HEK293 (cell line): ENCODE results near the gene ZNF653.

ENCODE experiments used
- GLIS1 ChIP-seq: fragments of 450-650 bp; formaldehyde crosslinking; IDR thresholded peaks from 2 replicates; pipeline ENCODE4 v1.5.1; 2016; ENCODE audit warnings: missing biosample characterization, missing genetic modification characterization
- KLF1 ChIP-seq: fragments of 450-650 bp; formaldehyde crosslinking; IDR thresholded peaks from 2 replicates; pipeline ENCODE4 v1.5.1; 2016; ENCODE audit warnings: missing biosample characterization, missing genetic modification characterization
- KLF7 ChIP-seq: fragments of 450-650 bp; formaldehyde crosslinking; IDR thresholded peaks from 2 replicates; pipeline ENCODE4 v1.5.1; 2016; ENCODE audit warnings: missing biosample characterization, missing genetic modification characterization, borderline replicate concordance
- MYNN ChIP-seq: fragments of 450-650 bp; formaldehyde crosslinking; IDR thresholded peaks from 2 replicates; pipeline ENCODE4 v1.5.1; 2016; ENCODE audit warnings: missing biosample characterization, missing genetic modification characterization, borderline replicate concordance
- PRDM2 ChIP-seq: fragments of 450-650 bp; formaldehyde crosslinking; IDR thresholded peaks from 2 replicates; pipeline ENCODE4 v1.5.1; 2016; ENCODE audit warnings: missing biosample characterization, missing genetic modification characterization, borderline replicate concordance
- RBAK ChIP-seq: fragments of 450-650 bp; formaldehyde crosslinking; IDR thresholded peaks from 2 replicates; pipeline ENCODE4 v1.5.1; 2016; ENCODE audit warnings: missing biosample characterization, missing genetic modification characterization
- SCRT1 ChIP-seq: fragments of 450-650 bp; formaldehyde crosslinking; IDR thresholded peaks from 2 replicates; pipeline ENCODE4 v1.5.1; 2016; ENCODE audit warnings: missing biosample characterization, missing genetic modification characterization, borderline replicate concordance
- YY1 ChIP-seq: fragments of 450-650 bp; formaldehyde crosslinking; IDR thresholded peaks from 2 replicates; pipeline ENCODE4 v1.5.1; 2018; ENCODE audit warnings: missing biosample characterization, missing genetic modification characterization
- YY2 ChIP-seq: fragments of 450-650 bp; formaldehyde crosslinking; IDR thresholded peaks from 2 replicates; pipeline ENCODE4 v1.5.1; 2016; ENCODE audit warnings: missing biosample characterization, missing genetic modification characterization
- ZBTB1 ChIP-seq: fragments of 450-650 bp; formaldehyde crosslinking; IDR thresholded peaks from 2 replicates; pipeline ENCODE4 v1.5.1; 2016; ENCODE audit warnings: missing biosample characterization, missing genetic modification characterization
- ZBTB11 ChIP-seq: fragments of 450-650 bp; formaldehyde crosslinking; conservative IDR thresholded peaks from 2 replicates; pipeline ENCODE4 v1.5.1; 2016; ENCODE audit warnings: low read depth, missing biosample characterization, missing genetic modification characterization
- ZBTB48 ChIP-seq: fragments of 450-650 bp; formaldehyde crosslinking; IDR thresholded peaks from 2 replicates; pipeline ENCODE4 v1.5.1; 2016; ENCODE audit warnings: missing biosample characterization, missing genetic modification characterization
- ZBTB7A ChIP-seq: fragments of 450-650 bp; formaldehyde crosslinking; IDR thresholded peaks from 2 replicates; pipeline ENCODE4 v1.5.1; 2016; ENCODE audit warnings: low read depth, missing biosample characterization, missing genetic modification characterization
- ZNF121 ChIP-seq: fragments of 450-650 bp; formaldehyde crosslinking; IDR thresholded peaks from 2 replicates; pipeline ENCODE4 v1.5.1; 2016; ENCODE audit warnings: missing biosample characterization, missing genetic modification characterization
- ZNF155 ChIP-seq: fragments of 450-650 bp; formaldehyde crosslinking; IDR thresholded peaks from 2 replicates; pipeline ENCODE4 v1.5.1; 2016; ENCODE audit warnings: missing biosample characterization, missing genetic modification characterization
- ZNF2 ChIP-seq: fragments of 450-650 bp; formaldehyde crosslinking; IDR thresholded peaks from 2 replicates; pipeline ENCODE4 v1.5.1; 2016; ENCODE audit warnings: missing biosample characterization, missing genetic modification characterization
- ZNF221 ChIP-seq: fragments of 450-650 bp; formaldehyde crosslinking; IDR thresholded peaks from 2 replicates; pipeline ENCODE4 v1.5.1; 2017; ENCODE audit warnings: missing biosample characterization, missing genetic modification characterization, borderline replicate concordance
- ZNF292 ChIP-seq: fragments of 450-650 bp; formaldehyde crosslinking; IDR thresholded peaks from 2 replicates; pipeline ENCODE4 v1.5.1; 2016; ENCODE audit warnings: low read depth, missing biosample characterization, missing genetic modification characterization, borderline replicate concordance
- ZNF311 ChIP-seq: fragments of 450-650 bp; formaldehyde crosslinking; IDR thresholded peaks from 2 replicates; pipeline ENCODE4 v1.5.1; 2017; ENCODE audit warnings: missing biosample characterization, missing genetic modification characterization, borderline replicate concordance
- ZNF426 ChIP-seq: fragments of 450-650 bp; formaldehyde crosslinking; IDR thresholded peaks from 2 replicates; pipeline ENCODE4 v1.5.1; 2017; ENCODE audit warnings: missing biosample characterization, missing genetic modification characterization, mild to moderate bottlenecking, inconsistent platforms, moderate library complexity
- ZNF473 ChIP-seq: fragments of 450-650 bp; formaldehyde crosslinking; IDR thresholded peaks from 2 replicates; pipeline ENCODE4 v1.5.1; 2017; ENCODE audit warnings: missing biosample characterization, missing genetic modification characterization
- ZNF560 ChIP-seq: fragments of 450-650 bp; formaldehyde crosslinking; IDR thresholded peaks from 2 replicates; pipeline ENCODE4 v1.5.1; 2017; ENCODE audit warnings: missing biosample characterization, missing genetic modification characterization, borderline replicate concordance
- ZNF571 ChIP-seq: fragments of 450-650 bp; formaldehyde crosslinking; IDR thresholded peaks from 2 replicates; pipeline ENCODE4 v1.5.0; 2017; ENCODE audit warnings: missing biosample characterization, missing genetic modification characterization
- ZNF585B ChIP-seq: fragments of 450-650 bp; formaldehyde crosslinking; IDR thresholded peaks from 2 replicates; pipeline ENCODE4 v1.5.1; 2016; ENCODE audit warnings: missing biosample characterization, missing genetic modification characterization
- ZNF600 ChIP-seq: fragments of 450-650 bp; formaldehyde crosslinking; IDR thresholded peaks from 2 replicates; pipeline ENCODE4 v1.5.1; 2016; ENCODE audit warnings: missing biosample characterization, missing genetic modification characterization
- ZNF677 ChIP-seq: fragments of 450-650 bp; IDR thresholded peaks from 2 replicates; pipeline ENCODE4 v1.5.0; 2018; ENCODE audit warnings: missing biosample characterization, mild to moderate bottlenecking, missing genetic modification characterization, moderate library complexity
- ZNF843 ChIP-seq: fragments of 450-650 bp; formaldehyde crosslinking; IDR thresholded peaks from 2 replicates; pipeline ENCODE4 v1.5.1; 2016; ENCODE audit warnings: missing biosample characterization, missing genetic modification characterization
- TF ChIP-seq, protein P1 (sequence below): fragments of 450-650 bp; formaldehyde crosslinking; IDR thresholded peaks from 2 replicates; pipeline ENCODE4 v1.5.1; 2017; ENCODE audit warnings: missing biosample characterization, missing genetic modification characterization
- TF ChIP-seq, protein P2 (sequence below): fragments of 450-650 bp; formaldehyde crosslinking; IDR thresholded peaks from 2 replicates; pipeline ENCODE4 v1.5.1; 2016; ENCODE audit warnings: missing biosample characterization, missing genetic modification characterization, borderline replicate concordance

ZNF653 gene

DNA sequence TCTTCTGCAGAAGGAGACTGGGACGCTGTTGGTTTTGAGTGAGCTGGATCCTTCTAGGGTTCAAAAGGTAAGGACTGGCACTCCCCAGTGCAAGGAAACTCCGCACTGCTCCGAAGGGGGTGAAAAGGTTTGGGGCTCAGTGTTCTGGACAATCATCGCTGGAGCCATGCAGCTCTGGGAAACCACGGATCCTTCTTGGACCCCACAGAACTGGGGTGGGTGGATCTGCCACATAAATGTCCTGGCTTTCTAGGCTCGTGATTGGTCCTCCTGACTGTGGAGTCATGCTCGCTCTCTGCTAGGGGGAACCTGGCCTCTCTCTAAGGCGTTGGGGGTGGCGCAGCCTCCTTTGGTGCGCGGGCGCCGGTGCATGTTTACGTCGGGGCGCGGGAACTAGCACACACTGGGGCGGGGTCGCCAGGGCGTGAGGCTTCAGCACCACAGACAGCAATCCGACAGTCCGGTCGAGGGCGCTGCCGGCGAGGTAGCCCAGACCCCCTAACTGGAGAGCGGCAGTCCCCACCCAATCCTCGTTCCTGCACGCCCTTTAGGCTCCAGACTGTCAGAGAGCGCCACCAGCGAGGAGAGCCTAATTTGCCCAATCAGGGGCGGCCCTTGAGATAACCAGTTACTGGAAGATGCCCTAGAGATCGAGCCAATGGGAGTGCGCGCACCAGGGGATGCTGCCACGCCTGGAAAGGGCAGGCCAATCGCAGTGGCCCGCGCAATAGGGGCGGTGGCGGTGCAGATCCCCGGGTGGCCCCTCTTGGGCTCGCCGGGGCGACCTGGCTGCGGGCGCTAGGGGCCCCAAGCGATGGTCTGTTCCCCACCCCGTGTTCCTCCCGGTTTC is 23.9 kb downstream of the ZNF653 start (continued):
- TF ChIP-seq ZNF2 (tag by site-specific recombination) (no peak), ZBTB11 (tag by site-specific recombination) (no peak), ZBTB7A (tag by site-specific recombination) (no peak), PRDM2 (tag by site-specific recombination) (no peak), ZNF677 (tag by site-specific recombination) (no peak), ZBTB48 (tag by site-specific recombination) (no peak), ZNF585B (tag by site-specific recombination) (no peak), KLF1 (tag by site-specific recombination) (peak; percentile 85), GLIS1 (tag by site-specific recombination) (peak; percentile 83), ZBTB1 (tag by site-specific recombination) (no peak), ZNF426 (tag by site-specific recombination) (no peak), RBAK (tag by site-specific recombination) (no peak), ZNF843 (tag by site-specific recombination) (no peak), ZNF155 (tag by site-specific recombination) (no peak), YY2 (tag by site-specific recombination) (no peak), ZNF311 (tag by site-specific recombination) (no peak), ZNF571 (tag by site-specific recombination) (no peak), MYNN (tag by site-specific recombination) (no peak), YY1 (no peak), ZNF292 (no peak), ZNF600 (tag by site-specific recombination) (peak; percentile 76), KLF7 (tag by site-specific recombination) (peak; percentile 52; the same call in 1 of the 2 replicates), ZNF121 (tag by site-specific recombination) (no peak), ZNF560 (no peak), SCRT1 (tag by site-specific recombination) (no peak), ZNF473 (tag by site-specific recombination) (no peak), ZNF221 (no peak)
- TF ChIP-seq, protein P1, sequence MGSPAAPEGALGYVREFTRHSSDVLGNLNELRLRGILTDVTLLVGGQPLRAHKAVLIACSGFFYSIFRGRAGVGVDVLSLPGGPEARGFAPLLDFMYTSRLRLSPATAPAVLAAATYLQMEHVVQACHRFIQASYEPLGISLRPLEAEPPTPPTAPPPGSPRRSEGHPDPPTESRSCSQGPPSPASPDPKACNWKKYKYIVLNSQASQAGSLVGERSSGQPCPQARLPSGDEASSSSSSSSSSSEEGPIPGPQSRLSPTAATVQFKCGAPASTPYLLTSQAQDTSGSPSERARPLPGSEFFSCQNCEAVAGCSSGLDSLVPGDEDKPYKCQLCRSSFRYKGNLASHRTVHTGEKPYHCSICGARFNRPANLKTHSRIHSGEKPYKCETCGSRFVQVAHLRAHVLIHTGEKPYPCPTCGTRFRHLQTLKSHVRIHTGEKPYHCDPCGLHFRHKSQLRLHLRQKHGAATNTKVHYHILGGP, result no peak
- TF ChIP-seq, protein P2, sequence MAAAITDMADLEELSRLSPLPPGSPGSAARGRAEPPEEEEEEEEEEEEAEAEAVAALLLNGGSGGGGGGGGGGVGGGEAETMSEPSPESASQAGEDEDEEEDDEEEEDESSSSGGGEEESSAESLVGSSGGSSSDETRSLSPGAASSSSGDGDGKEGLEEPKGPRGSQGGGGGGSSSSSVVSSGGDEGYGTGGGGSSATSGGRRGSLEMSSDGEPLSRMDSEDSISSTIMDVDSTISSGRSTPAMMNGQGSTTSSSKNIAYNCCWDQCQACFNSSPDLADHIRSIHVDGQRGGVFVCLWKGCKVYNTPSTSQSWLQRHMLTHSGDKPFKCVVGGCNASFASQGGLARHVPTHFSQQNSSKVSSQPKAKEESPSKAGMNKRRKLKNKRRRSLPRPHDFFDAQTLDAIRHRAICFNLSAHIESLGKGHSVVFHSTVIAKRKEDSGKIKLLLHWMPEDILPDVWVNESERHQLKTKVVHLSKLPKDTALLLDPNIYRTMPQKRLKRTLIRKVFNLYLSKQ (tag by site-specific recombination), result no peak
